Stimulated activated effector memory CD8-positive, alpha-beta T cell treated with anti-CD3 and anti-CD28 coated beads, Interleukin-12 subunit alpha, Interleukin-12 subunit beta, amount 100 ng/mL, for 72 hours (primary cell): Measurements from ENCODE around the gene XDH.
A peak's percentile ranks its signal among the peaks of the same experiment; 100 is the strongest.

Source experiments
- ATAC-seq: fragments of 150-1000 bp; cut with Tn5 transposase; 2 replicates; pipeline ENCODE4 v1.10.0; 2021
- DNase-seq, 2 donors: peaks; one replicate each; pipeline ENCODE4 v3.0.0; 2021 to 2022; ENCODE audit warnings: low spot score in 2 of 2
- H3K27ac Mint-ChIP-seq: one replicate; pipeline ENCODE4 v1.8.0; 2022; ENCODE audit warnings: mild to moderate bottlenecking, mixed read lengths
- H3K36me3 Mint-ChIP-seq: one replicate; pipeline ENCODE4 v1.8.0; 2022; ENCODE audit warnings: mild to moderate bottlenecking, mixed read lengths
- H3K4me1 Mint-ChIP-seq: one replicate; pipeline ENCODE4 v1.8.0; 2022; ENCODE audit warnings: mixed read lengths
- H3K4me3 Mint-ChIP-seq: one replicate; pipeline ENCODE4 v1.8.0; 2022; ENCODE audit warnings: mild to moderate bottlenecking, mixed read lengths
- H3K9me3 Mint-ChIP-seq: one replicate; pipeline ENCODE4 v1.8.0; 2022; ENCODE audit warnings: mixed read lengths

The XDH gene

DNA sequence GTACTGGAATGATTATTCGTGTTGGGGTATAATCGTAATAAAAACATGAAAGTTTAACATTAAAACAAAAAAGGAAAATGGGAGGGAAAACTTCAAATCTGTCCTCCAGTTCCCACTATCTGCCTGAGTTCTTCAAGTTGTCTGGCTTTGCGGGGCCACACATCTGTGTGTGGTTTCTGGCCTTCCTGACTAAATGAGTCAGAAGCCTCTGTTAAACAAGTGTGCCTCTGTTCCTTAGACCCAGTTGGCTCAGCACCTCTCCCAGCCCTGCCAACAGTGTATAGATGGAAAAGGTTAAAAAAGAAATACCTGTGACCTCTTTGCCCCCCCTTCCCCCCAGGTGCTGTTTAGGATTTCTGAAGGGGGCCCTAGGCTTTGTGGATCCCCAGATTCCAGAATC, 30.2 kb downstream of the XDH start:
- H3K36me3 Mint-ChIP-seq = no peaks in the 10 kb centered on the region
- ATAC-seq (peak; percentile 71), DNase-seq (peak in 1 of 2 donors; percentile 48)
- no peak overlapping the region for H3K4me3 Mint-ChIP-seq
- H3K27ac Mint-ChIP-seq = no peak overlapping the region
- peaks cover 7% of the 10 kb centered on the region for H3K4me1 Mint-ChIP-seq
- H3K9me3 Mint-ChIP-seq = no peaks in the 10 kb centered on the region

DNA sequence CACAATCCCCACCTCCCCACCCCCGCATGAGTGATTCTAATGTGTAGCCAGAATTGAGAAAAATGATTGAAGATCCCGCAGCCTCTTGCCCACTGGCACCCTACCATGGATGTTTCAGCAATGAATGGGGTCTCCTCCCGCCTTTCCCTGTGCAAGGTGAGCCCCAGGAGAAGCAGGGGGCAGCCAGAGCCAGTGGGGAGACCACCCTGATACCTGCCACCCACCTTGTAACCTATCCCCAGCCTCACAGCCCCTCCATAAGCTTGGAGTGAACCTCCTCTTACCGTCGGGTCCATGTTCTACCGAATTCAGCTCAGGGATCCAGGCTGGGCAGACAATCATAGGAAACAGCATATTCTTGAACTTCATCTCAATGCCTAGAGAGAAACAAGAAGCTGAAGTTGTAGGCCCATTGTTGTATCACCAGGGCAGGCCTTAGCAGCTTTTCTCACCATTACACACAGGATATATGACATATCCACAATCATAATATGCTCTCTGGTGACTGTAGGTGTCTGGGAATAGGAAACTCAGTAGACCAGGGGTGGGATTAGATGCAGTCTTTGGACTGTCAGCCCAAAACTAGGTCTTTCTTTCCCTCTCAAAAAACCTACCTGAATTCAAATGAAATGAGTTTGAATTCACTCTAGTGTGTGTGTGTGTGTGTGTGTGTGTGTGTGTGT, 30.9 kb downstream of the XDH start:
- DNase-seq (peak in 1 of 2 donors; percentile 40), ATAC-seq (no peak)
- H3K36me3 Mint-ChIP-seq = no peaks in the 10 kb centered on the region
- no peaks in the 10 kb centered on the region for H3K9me3 Mint-ChIP-seq
- H3K4me3 Mint-ChIP-seq = no peak overlapping the region
- H3K27ac Mint-ChIP-seq = no peak overlapping the region
- peaks cover 7% of the 10 kb centered on the region for H3K4me1 Mint-ChIP-seq

DNA sequence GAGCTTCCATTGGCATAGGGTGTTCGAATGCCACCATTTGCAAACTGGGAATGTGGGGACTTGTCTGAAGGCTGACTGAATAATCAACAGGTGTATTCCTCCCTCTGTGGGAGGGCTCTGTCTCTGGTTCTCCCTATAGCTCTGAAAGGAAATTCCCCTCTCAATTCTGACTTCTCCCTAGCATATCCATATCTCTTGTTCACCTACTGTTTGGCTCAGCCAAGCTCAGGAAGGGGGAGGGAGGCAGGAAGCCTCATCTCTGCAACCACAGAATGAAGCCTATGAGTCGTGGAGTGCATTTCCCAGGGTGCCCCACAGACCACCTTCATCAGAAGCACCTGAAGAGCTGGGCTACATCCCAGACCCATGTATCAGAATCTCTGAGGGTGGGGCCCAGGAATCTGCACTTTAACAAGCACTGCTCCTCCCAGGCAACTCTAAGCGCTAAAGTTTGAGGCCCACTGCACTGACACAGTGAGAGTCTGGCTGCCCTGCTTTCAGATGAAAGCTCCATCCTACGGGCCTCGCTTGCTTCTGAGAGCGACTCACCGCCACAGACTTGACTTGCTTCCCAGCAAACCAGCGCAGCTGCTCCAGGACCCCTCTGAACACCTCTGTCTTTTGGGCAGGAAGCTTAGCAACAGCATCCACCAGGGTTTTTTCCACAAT, 32.0 kb downstream of the XDH start:
- H3K4me1 Mint-ChIP-seq = peaks cover 7% of the 10 kb centered on the region
- peak in 1 of 2 donors; percentile 41 for DNase-seq
- H3K4me3 Mint-ChIP-seq = no peak overlapping the region
- no peaks in the 10 kb centered on the region for H3K36me3 Mint-ChIP-seq
- no peak overlapping the region for H3K27ac Mint-ChIP-seq
- ATAC-seq = no peak
- no peaks in the 10 kb centered on the region for H3K9me3 Mint-ChIP-seq

DNA sequence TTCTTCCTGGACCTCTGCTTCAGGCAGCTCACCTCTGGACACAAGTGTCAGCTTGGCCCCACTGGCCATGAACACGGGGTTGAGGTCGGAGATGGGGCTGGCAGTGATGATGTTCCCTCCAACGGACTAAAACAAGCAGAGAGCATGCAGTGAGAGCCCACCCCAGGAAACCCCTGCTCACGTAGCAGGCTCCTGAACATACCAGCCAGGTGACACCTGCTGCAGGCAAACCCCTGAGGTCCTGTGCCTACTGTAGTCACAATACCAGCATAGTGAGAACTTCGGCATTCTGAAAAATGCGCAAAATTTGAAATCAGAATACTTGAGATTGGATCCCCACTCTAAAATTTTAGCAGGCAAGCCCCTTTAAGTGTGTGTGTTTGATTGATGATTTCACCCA, 32.9 kb downstream of the XDH start:
- DNase-seq (peak in 1 of 2 donors; percentile 10), ATAC-seq (no peak)
- H3K9me3 Mint-ChIP-seq = no peaks in the 10 kb centered on the region
- H3K36me3 Mint-ChIP-seq = no peaks in the 10 kb centered on the region
- H3K27ac Mint-ChIP-seq = no peak overlapping the region
- peaks cover 7% of the 10 kb centered on the region for H3K4me1 Mint-ChIP-seq
- no peak overlapping the region for H3K4me3 Mint-ChIP-seq

DNA sequence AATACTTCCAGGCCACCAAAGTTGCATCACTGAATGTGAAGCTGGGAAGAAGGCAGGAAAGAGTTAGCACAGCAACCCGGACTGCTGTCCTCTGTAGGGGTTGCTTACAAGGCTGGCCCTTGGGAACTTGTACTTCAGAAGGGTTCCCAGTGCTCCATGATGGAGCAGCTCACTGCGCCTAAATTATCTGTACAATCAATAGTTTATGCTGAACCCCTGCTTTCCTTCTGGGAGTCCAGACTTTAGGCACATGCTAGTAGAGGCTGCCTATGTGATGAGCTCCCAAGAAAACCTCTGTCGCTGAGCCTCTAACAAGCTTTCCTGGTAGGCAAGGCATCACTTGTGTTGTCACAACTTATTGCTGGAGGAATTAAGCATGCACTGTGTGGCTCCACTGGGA, 34.3 kb downstream of the XDH start:
- H3K36me3 Mint-ChIP-seq = no peaks in the 10 kb centered on the region
- H3K4me3 Mint-ChIP-seq = no peak overlapping the region
- DNase-seq (no peak), ATAC-seq (no peak)
- H3K9me3 Mint-ChIP-seq = peaks cover 3% of the 10 kb centered on the region
- H3K27ac Mint-ChIP-seq = no peak overlapping the region
- peaks cover 7% of the 10 kb centered on the region for H3K4me1 Mint-ChIP-seq

DNA sequence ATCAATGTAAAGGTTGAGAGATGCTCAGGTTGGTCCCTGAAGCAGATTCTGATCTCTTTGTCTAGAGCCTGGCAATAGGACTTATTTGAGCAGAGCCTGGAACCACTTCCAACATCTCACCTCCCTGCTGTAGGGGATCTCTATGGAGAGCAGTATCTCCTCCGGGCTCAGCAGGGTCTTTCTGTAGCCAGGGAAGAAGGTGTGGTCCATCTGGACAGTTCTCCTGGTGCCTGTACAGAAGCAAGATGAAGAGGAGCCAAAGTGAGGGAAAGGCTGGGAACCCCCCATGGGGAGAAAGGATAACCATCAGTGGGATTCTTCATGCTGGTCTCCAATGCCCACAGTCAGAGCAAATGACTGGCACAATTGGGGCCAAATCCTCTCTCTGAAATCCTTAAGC, 34.8 kb downstream of the XDH start:
- Mint-ChIP-seq H3K36me3 (no peaks in the 10 kb centered on the region), H3K4me3 (no peak overlapping the region), H3K9me3 (peaks cover 3% of the 10 kb centered on the region), H3K27ac (no peak overlapping the region), H3K4me1 (peaks cover 7% of the 10 kb centered on the region)
- ATAC-seq (no peak), DNase-seq (peak in 1 of 2 donors; percentile 37)

DNA sequence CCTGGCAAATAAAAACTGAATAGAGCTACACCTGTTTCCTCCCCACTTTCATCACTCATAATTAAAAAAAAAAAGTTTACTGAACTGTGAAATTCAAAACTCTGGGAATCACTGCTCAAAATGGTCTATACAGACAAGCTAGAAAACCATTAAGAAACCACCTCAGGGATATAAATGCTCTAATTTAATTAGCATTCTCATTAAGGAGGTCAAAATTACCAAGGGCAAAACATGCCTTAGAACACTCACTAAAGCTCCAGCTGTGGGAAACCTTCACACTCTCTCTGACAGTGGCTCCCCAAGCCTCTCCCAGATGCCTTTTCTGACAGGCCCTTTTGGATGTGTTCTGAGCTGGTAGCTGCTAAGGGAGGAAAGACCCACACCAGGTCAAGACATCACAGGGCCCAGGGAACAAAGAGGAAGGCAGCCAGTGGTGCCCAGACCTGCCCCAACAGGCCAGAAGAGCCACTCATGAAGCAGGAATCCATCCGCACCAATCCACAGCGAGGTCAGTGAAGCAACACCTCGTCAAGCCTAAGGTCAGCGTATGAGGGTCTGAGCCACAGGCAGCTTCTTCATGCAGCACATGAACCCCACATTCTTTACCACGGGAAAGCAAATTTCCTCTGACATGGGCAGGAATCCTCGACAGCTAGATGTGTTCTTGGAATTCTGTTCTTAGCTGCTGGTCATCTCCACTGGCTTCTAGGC, 35.6 kb downstream of the XDH start:
- Mint-ChIP-seq H3K4me1 (peaks cover 7% of the 10 kb centered on the region), H3K9me3 (peaks cover 3% of the 10 kb centered on the region), H3K27ac (no peak overlapping the region), H3K36me3 (no peaks in the 10 kb centered on the region), H3K4me3 (no peak overlapping the region)
- DNase-seq = peak in 1 of 2 donors; percentile 28
- ATAC-seq = no peak

DNA sequence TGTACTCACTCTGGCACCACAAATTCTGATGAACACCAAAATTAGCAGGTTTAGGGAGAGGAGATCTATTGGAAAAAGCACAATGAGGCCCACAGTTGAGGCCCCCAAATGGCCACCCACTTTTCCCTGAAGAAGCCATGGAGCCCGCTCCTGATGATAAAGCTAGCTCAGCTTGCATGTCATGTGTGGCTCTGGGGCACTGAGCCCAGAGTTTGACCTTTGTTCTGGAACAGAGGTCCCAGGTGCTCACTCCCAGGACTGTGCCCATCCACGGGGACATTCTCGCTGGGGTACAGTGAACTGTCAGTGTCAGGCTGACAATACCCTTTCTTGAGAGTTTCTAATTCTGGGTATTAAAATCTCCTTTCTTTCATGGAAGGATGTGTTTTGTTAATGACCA, 36.2 kb downstream of the XDH start:
- H3K4me3 Mint-ChIP-seq = no peak overlapping the region
- ATAC-seq = no peak
- peaks cover 7% of the 10 kb centered on the region for H3K4me1 Mint-ChIP-seq
- peaks cover 3% of the 10 kb centered on the region for H3K9me3 Mint-ChIP-seq
- H3K36me3 Mint-ChIP-seq = no peaks in the 10 kb centered on the region
- DNase-seq = peak in 1 of 2 donors; percentile 36
- H3K27ac Mint-ChIP-seq = no peak overlapping the region

DNA sequence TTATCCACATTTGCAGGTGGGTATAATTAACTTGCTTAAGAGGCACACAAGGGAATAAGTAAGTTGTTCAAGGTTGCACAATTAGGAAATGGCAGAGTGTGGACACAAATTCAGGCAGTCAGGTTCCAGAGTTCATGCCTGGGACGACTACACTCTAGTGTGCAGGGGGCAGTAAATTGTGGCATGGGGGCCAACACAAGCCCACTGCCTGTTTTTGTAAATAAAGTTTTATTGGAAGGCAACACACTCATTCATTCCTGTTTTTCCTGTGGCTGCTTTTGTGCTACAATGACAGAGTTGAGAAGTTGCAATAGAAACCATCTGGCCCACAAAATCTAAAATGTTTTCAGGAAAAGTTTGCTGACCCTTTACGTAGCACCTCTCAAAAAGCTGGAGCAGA, 41.4 kb downstream of the XDH start:
- Mint-ChIP-seq H3K4me3 (no peak overlapping the region), H3K9me3 (peaks cover 3% of the 10 kb centered on the region), H3K36me3 (no peaks in the 10 kb centered on the region), H3K4me1 (no peaks in the 10 kb centered on the region), H3K27ac (no peak overlapping the region)
- ATAC-seq (no peak), DNase-seq (no peak)

DNA sequence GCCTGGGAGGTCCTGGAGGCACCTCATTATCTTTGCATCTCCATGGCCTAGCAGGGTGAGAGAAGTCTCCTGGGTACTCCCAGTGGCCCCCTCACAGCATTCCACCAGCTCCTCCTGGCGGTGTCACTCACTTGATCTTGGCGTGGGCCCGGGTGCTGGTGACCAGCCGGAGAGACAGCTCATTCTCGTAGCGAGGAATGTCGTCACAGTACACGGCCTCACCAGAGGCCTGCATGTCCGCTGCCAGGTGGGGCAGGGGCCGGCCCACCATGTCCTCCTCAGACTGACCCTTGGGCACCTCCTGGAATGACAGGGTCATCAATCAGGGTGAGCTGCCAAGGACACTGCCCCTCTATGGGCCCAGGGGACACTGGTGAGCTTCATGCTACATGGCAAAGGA, 42.4 kb downstream of the XDH start:
- ATAC-seq (peak; percentile 20), DNase-seq (no peak)
- Mint-ChIP-seq H3K4me3 (no peak overlapping the region), H3K4me1 (no peaks in the 10 kb centered on the region), H3K27ac (no peak overlapping the region), H3K36me3 (no peaks in the 10 kb centered on the region), H3K9me3 (peaks cover 3% of the 10 kb centered on the region)

DNA sequence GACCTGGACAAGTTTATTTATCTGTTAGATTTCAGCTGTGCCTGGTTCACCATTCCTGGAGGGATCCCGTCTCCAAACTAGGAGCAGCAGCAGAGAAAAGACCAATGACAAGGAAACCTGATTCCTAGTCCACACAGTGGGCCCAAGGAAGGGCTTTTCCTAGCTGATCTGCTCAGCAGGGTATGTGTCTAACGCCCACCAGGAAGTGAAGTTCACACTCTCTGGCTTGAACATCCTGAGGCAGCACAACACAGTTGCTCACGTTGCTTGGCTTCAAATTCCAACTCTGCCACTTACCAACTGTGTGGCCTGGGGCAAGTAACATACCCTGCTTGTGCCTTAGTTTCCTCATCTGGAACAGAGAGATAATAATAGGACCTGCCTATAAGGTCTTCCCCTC, 42.9 kb downstream of the XDH start:
- peak; percentile 31 for ATAC-seq
- DNase-seq = no peak
- Mint-ChIP-seq H3K36me3 (no peaks in the 10 kb centered on the region), H3K27ac (no peak overlapping the region), H3K4me1 (no peaks in the 10 kb centered on the region), H3K4me3 (no peak overlapping the region), H3K9me3 (peaks cover 3% of the 10 kb centered on the region)

DNA sequence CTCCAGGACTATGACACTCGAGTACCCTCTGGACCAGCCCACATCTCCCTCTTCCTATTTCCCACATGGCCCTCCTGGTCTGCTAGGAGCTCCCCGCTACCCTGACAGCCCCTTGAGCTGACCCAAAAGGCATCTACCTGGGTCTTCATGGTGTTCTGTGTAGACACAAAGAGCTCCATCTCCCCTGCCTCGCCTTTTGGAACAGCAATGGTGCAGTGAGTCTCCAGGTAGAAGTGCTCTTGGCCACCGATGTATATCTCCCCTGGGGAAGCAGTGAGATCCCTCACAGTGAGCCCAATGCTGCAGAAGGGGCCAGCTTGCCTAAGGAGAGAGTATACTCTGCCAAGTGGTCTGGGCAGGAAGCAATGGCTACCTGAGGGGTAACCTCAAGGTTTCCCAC, 47.8 kb downstream of the XDH start:
- Mint-ChIP-seq H3K4me1 (no peaks in the 10 kb centered on the region), H3K36me3 (no peaks in the 10 kb centered on the region), H3K27ac (no peak overlapping the region), H3K9me3 (no peaks in the 10 kb centered on the region), H3K4me3 (no peak overlapping the region)
- DNase-seq = no peak
- ATAC-seq = peak; percentile 5

DNA sequence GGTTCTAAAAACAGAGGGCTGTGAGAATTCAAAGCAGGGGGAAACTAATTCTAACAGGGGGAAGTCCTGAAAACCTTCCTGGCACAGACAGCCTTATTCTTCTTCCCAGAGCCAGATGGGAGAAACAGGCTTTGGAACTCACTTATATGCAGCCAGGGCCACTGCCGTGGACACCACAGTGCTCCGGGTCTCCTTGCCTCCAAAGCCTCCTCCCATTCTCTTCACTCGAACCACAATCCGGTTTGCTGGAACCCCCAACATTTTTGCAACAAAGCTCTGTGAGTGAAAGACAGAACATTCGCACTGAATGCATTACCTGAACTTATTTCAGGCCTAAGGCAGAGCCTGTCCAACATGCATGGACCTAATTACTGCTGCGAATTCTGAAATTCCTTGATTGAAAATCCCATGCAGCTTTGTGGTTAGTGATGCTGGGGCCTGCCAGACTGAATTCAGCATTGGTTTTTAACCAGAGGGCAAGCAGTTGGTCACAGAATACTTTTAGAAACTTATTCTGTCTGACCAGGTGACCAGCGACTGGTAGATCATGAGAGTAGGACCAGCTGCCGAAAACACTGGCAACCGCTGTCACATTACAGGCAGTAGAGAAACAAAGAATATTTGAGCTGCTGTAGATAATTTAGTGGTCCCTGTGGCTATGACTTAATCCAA, 48.6 kb downstream of the XDH start:
- Mint-ChIP-seq H3K4me1 (no peaks in the 10 kb centered on the region), H3K4me3 (no peak overlapping the region), H3K9me3 (no peaks in the 10 kb centered on the region), H3K36me3 (no peaks in the 10 kb centered on the region), H3K27ac (no peak overlapping the region)
- DNase-seq (no peak), ATAC-seq (no peak)

DNA sequence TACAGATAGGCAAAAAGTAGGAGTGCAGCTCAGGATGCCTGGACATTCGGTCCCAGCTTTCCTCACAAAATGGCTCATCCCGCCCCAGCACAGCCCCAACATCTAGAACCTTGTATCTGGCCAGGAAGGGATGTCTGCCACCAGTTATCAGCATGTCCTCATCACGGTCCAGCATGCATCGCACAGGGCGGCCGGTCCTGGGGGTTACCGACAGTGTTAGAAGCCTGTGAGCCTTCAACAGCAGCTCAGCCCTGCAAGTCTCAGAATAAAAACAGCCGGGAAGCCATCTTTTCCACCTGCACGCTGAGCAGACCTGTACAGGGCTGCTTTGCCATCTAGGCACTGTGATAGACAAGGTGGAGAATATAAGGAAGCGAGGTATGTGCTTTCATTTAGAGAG, 49.2 kb downstream of the XDH start:
- H3K4me1 Mint-ChIP-seq = no peaks in the 10 kb centered on the region
- DNase-seq (no peak), ATAC-seq (peak; percentile 14)
- no peaks in the 10 kb centered on the region for H3K36me3 Mint-ChIP-seq
- no peaks in the 10 kb centered on the region for H3K9me3 Mint-ChIP-seq
- no peak overlapping the region for H3K27ac Mint-ChIP-seq
- no peak overlapping the region for H3K4me3 Mint-ChIP-seq

DNA sequence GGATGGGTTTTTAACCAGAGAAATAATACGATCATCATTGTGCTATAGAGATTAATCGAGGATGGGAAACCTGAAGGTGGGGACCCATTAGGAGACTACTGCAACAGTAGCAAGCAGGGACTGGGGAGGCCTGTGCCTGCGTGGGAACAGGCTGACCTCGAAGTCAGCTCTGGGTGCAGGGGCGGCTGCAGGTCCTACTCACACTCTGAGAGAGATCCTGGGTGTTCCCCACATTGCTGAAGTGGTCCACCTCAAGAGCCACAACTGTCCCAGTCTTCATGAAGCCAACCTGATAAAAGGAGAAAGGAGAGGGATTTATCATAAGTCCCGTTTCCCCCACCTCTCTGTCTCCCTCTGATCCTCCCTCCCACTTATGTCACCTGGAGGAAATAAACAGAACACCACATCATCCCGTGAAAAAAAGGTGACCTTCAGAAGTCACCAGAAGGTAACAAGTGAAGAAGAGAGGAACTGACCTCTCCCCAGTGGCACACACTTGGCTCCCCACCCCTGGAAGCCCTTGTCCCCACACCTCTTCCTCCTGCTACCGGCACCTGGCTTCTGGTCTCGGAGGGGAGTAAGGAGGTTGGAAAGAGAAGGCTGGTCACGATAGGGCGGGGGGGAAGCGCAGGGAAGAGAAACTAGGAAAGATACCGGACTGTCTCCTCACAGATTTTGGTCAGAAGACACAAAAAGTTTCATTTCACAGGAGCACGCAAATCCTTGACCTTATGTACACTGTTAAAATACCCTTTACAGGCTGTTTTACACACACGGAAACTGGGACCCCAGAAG, 50.4 kb downstream of the XDH start:
- no peak overlapping the region for H3K27ac Mint-ChIP-seq
- no peak overlapping the region for H3K4me3 Mint-ChIP-seq
- H3K4me1 Mint-ChIP-seq = no peaks in the 10 kb centered on the region
- no peak for DNase-seq
- no peaks in the 10 kb centered on the region for H3K36me3 Mint-ChIP-seq
- no peak for ATAC-seq
- no peaks in the 10 kb centered on the region for H3K9me3 Mint-ChIP-seq
